ENCODE measurements around the gene FANCI.

GRCh38 chr15:89335298-89336041 is 91.7 kb downstream of the FANCI start:
- no peak for TF ChIP-seq CTCF (IDR thresholded peaks at IDR 0.05)
- TF ChIP-seq POLR2A (IDR thresholded peaks at IDR 0.05) = no peak
